IPS DF 19.7 (cell line): Measurements from ENCODE around the gene PTPRD.
"Not testable (repeated sequence)": the region's sequence is repeated elsewhere in the genome, so short reads cannot be mapped to it uniquely, and the experiment has no call there.

Experiments used
- DNase-seq: peaks from one replicate; pipeline ENCODE4 v3.0.0-alpha.2; 2013; ENCODE audit warnings: low read depth, low spot score

Gene PTPRD

GRCh38 chr9:10479172-10479571 is 133.6 kb downstream of the PTPRD start:
- DNase-seq: peak; percentile 2

- DNase-seq: not testable (repeated sequence)
Measured at GRCh38 chr9:10449201-10449617, 163.6 kb downstream of the PTPRD start.

- no peak for DNase-seq
Measured at GRCh38 chr9:10447036-10447435, 165.8 kb downstream of the PTPRD start.

- DNase-seq: no peak
Measured at GRCh38 chr9:10443868-10444204, 169.0 kb downstream of the PTPRD start.

- DNase-seq: no peak
Measured at GRCh38 chr9:10443181-10443867, 169.5 kb downstream of the PTPRD start.

GRCh38 chr9:10438955-10439354 is 173.8 kb downstream of the PTPRD start:
- DNase-seq: no peak

- no peak for DNase-seq
Measured at GRCh38 chr9:10436756-10437155, 176.0 kb downstream of the PTPRD start.

GRCh38 chr9:10434412-10434811 is 178.4 kb downstream of the PTPRD start:
- DNase-seq: no peak

- no peak for DNase-seq
Measured at GRCh38 chr9:10411272-10411671, 201.5 kb downstream of the PTPRD start.

- DNase-seq: no peak
Measured at GRCh38 chr9:10403283-10403682, 209.5 kb downstream of the PTPRD start.

- DNase-seq: no peak
Measured at GRCh38 chr9:10396615-10397014, 216.2 kb downstream of the PTPRD start.

GRCh38 chr9:10387282-10387681 is 225.5 kb downstream of the PTPRD start:
- DNase-seq: no peak

GRCh38 chr9:10371824-10372223 is 241.0 kb downstream of the PTPRD start:
- no peak for DNase-seq

- no peak for DNase-seq
Measured at GRCh38 chr9:10366171-10366779, 246.5 kb downstream of the PTPRD start.

- DNase-seq: no peak
Measured at GRCh38 chr9:10354591-10354990, 258.2 kb downstream of the PTPRD start.

GRCh38 chr9:10345621-10346020 is 267.2 kb downstream of the PTPRD start:
- not testable (repeated sequence) for DNase-seq

GRCh38 chr9:10341057-10341456 is 271.7 kb downstream of the PTPRD start:
- DNase-seq: no peak

- peak; percentile 5 for DNase-seq
Measured at GRCh38 chr9:10339152-10339551, 273.6 kb downstream of the PTPRD start.

- no peak for DNase-seq
Measured at GRCh38 chr9:10331157-10331556, 281.6 kb downstream of the PTPRD start.

GRCh38 chr9:10282084-10282483 is 330.7 kb downstream of the PTPRD start:
- DNase-seq: no peak

- DNase-seq: no peak
Measured at GRCh38 chr9:10274988-10275387, 337.8 kb downstream of the PTPRD start.

- no peak for DNase-seq
Measured at GRCh38 chr9:10274175-10274574, 338.6 kb downstream of the PTPRD start.

- no peak for DNase-seq
Measured at GRCh38 chr9:10272830-10273229, 340.0 kb downstream of the PTPRD start.
